Ovary (tissue), 3 donors: ENCODE data around the gene LDHAL6A.

Source experiments
- POLR2A ChIP-seq: fragments of 450-650 bp; IDR thresholded peaks from one replicate; pipeline ENCODE4 v1.6.1; 2017; ENCODE audit warnings: antibody characterized with exemption, mild to moderate bottlenecking, moderate library complexity
- TF ChIP-seq, protein P1 (sequence below), 3 donors: fragments of 450-650 bp in 2 of 3; fragments of 200-600 bp in 1 of 3; IDR thresholded peaks; one replicate each; pipeline versions ENCODE4 v1.5.1 to v1.8.0; 2016 to 2022; ENCODE audit warnings: antibody characterized with exemption in 3 of 3, mild to moderate bottlenecking in 1 of 3
- donor health status: DM: no; HTN: no; CAD: no.

DNA sequence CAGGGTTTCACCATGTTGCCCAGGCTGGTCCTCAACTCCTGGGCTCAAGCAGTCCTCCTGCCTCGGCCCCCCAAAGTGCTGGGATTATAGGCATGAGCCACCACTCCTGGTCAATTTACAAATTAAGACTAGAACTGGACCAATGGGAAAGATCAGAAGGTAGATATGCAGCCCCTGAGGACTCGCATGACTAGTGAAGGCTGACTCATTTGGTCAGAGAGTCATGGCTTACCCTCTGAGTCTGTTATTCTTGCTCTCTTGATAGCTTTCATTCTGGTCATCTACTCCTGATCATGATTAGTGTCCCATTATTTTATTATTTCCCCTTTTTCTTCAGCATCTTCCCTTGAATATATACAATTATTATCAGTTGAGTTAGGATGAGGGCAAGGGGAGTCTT, 2.7 kb upstream of the LDHAL6A start:
- TF ChIP-seq, protein P1, sequence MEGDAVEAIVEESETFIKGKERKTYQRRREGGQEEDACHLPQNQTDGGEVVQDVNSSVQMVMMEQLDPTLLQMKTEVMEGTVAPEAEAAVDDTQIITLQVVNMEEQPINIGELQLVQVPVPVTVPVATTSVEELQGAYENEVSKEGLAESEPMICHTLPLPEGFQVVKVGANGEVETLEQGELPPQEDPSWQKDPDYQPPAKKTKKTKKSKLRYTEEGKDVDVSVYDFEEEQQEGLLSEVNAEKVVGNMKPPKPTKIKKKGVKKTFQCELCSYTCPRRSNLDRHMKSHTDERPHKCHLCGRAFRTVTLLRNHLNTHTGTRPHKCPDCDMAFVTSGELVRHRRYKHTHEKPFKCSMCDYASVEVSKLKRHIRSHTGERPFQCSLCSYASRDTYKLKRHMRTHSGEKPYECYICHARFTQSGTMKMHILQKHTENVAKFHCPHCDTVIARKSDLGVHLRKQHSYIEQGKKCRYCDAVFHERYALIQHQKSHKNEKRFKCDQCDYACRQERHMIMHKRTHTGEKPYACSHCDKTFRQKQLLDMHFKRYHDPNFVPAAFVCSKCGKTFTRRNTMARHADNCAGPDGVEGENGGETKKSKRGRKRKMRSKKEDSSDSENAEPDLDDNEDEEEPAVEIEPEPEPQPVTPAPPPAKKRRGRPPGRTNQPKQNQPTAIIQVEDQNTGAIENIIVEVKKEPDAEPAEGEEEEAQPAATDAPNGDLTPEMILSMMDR (IDR thresholded peaks at IDR 0.05): no peak
- TF ChIP-seq POLR2A: no peak
